MCF 10A (cell line): ENCODE measurements around the gene GAK. TPM values are rescaled to one million over a fixed set of nuclear protein-coding genes. Genes with fewer than 3 reads are reported as not detected.

Experiments used
- BruUV-seq: library from RNA; stranded (reverse); fragments of 400-500 nt; replicated peaks from 2 replicates; lab custom pipeline; 2021; lab: Mats Ljungman, UMichigan
- CTCF ChIA-PET: fragments of 300-600 bp; sonication (Branson Sonifier 250); formaldehyde crosslinking; extraction: SDS; loops from one replicate; lab custom pipeline; 2021; ENCODE audit warnings: antibody characterized with exemption, inconsistent platforms; lab: Yijun Ruan, JAX
- POLR2A ChIA-PET: fragments of 300-600, 350-650 bp; sonication (Branson Sonifier 250); formaldehyde crosslinking; extraction: SDS; loops from one replicate; lab custom pipeline; 2020; ENCODE audit warnings: antibody characterized with exemption, inconsistent platforms; lab: Yijun Ruan, JAX
- DNase-seq: peaks from one replicate; pipeline ENCODE4 v3.0.0-alpha.2; 2018; ENCODE audit not compliant: unreplicated experiment
- H3K27ac Mint-ChIP-seq: one replicate; pipeline ENCODE4 v1.8.0; 2022; ENCODE audit warnings: mild to moderate bottlenecking, low read depth, mixed read lengths; ENCODE audit not compliant: unreplicated experiment
- H3K27me3 Mint-ChIP-seq: one replicate; pipeline ENCODE4 v1.8.0; 2022; ENCODE audit warnings: mixed read lengths; ENCODE audit not compliant: insufficient read depth, unreplicated experiment
- H3K36me3 Mint-ChIP-seq: one replicate; pipeline ENCODE4 v1.8.0; 2022; ENCODE audit warnings: mild to moderate bottlenecking, moderate library complexity, mixed read lengths; ENCODE audit not compliant: insufficient read depth, unreplicated experiment
- H3K4me1 Mint-ChIP-seq: one replicate; pipeline ENCODE4 v1.8.0; 2022; ENCODE audit warnings: mixed read lengths; ENCODE audit not compliant: insufficient read depth, unreplicated experiment
- H3K4me3 Mint-ChIP-seq: one replicate; pipeline ENCODE4 v1.8.0; 2022; ENCODE audit warnings: mild to moderate bottlenecking, moderate library complexity, mixed read lengths; ENCODE audit not compliant: unreplicated experiment
- H3K9me3 Mint-ChIP-seq: one replicate; pipeline ENCODE4 v1.8.0; 2022; ENCODE audit warnings: mixed read lengths; ENCODE audit not compliant: unreplicated experiment
- intact Hi-C: fragments of 100-400 bp; cut with micrococcal nuclease; formaldehyde crosslinking; loops from 2 replicates; pipeline ENCODE4 v1.14.1; 2022
- total RNA-seq: library from RNA; stranded (reverse); gene quantifications from 2 replicates; pipeline ENCODE4 v1.2.3, GENCODE V29; 2022
- TF ChIP-seq, protein P1 (sequence below): fragments of 200-600 bp; IDR thresholded peaks from one replicate; pipeline ENCODE4 v1.8.0; 2022; ENCODE audit warnings: antibody characterized with exemption, mild to moderate bottlenecking; ENCODE audit not compliant: unreplicated experiment

GAK gene
- total RNA-seq, 1 experiment from 2014 or later = 72.9 TPM

GRCh38 chr4:820230-821172 is 111.6 kb downstream of the GAK start:
- Mint-ChIP-seq H3K4me1 (no peaks in the 10 kb centered on the region), H3K27me3 (peaks cover 31% of the 10 kb centered on the region)

GRCh38 chr4:819401-820229 is 112.5 kb downstream of the GAK start:
- H3K27me3 Mint-ChIP-seq = peaks cover 40% of the 10 kb centered on the region
- no TSS peak for BruUV-seq

More at GRCh38 chr4:820230-821172, 111.6 kb downstream of the GAK start:
- TF ChIP-seq, protein P1, sequence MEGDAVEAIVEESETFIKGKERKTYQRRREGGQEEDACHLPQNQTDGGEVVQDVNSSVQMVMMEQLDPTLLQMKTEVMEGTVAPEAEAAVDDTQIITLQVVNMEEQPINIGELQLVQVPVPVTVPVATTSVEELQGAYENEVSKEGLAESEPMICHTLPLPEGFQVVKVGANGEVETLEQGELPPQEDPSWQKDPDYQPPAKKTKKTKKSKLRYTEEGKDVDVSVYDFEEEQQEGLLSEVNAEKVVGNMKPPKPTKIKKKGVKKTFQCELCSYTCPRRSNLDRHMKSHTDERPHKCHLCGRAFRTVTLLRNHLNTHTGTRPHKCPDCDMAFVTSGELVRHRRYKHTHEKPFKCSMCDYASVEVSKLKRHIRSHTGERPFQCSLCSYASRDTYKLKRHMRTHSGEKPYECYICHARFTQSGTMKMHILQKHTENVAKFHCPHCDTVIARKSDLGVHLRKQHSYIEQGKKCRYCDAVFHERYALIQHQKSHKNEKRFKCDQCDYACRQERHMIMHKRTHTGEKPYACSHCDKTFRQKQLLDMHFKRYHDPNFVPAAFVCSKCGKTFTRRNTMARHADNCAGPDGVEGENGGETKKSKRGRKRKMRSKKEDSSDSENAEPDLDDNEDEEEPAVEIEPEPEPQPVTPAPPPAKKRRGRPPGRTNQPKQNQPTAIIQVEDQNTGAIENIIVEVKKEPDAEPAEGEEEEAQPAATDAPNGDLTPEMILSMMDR = no peak
- Mint-ChIP-seq H3K27ac (no peak overlapping the region), H3K36me3 (no peaks in the 10 kb centered on the region), H3K9me3 (no peaks in the 10 kb centered on the region), H3K4me3 (no peak overlapping the region)
- no TSS peak for BruUV-seq
- DNase-seq = no peak
- intact Hi-C loops = no loop called here
- POLR2A ChIA-PET = interaction anchor here (0.6 kb wide), 1 partner anchor 44 kb away, joined by 3 read pairs; no protein-coding TSS in a partner anchor
- CTCF ChIA-PET = interaction anchor here (0.7 kb wide), 2 partner anchors 438 to 850 kb away, joined by 3 to 5 read pairs; no protein-coding TSS in a partner anchor

DNA sequence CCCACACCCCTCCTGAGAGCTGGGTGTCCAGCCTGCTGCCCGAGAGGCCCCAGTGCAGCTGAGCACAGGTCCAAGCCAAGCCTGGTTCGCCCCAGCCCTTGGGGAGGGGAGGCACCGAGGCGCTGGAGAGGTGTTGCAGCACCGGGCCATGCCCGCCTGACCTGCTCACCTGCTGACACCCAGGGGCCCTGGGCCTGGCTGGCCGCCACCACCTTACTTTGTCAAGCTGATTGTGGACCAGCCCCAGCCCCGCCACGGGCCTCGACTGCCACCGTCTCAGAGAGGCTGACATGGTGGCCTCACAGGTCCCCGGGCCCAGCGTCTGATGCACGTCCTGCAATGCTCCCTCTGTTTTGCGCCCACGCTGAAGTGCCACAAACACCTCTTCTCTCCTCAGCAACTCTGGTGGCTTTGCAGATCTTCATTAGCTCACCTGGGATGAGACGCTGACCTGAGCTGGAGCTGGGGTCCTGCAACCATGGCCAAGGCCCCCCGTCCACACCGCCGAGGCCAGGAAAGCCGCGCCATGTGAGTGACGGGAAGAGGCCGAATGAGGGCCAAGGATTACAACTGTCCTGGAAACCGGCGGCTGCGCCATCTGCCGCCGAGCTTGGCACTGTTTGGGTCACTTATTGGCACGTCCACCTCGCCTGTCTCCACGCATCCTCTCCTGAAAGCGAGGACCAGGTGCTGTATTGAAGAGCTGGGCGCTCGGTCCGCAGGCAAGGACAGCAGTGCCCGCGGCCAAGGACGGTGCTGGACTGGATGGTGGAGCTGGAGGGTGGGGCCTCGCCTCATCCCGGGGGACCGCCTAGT is 113.8 kb downstream of the GAK start:
- Mint-ChIP-seq H3K27me3 (peaks cover 53% of the 10 kb centered on the region), H3K36me3 (no peaks in the 10 kb centered on the region), H3K27ac (no peak overlapping the region), H3K4me3 (no peak overlapping the region), H3K9me3 (no peaks in the 10 kb centered on the region), H3K4me1 (no peaks in the 10 kb centered on the region)
- ChIA-PET CTCF (interaction anchor here (0.6 kb wide), 1 partner anchor 149 kb away, joined by 3 read pairs; no protein-coding TSS in a partner anchor), POLR2A (no interaction called here)
- no peak for DNase-seq
- intact Hi-C loops = no loop called here
- TF ChIP-seq, protein P1 = no peak
- no TSS peak for BruUV-seq

More at GRCh38 chr4:819401-820229, 112.5 kb downstream of the GAK start:
- DNase-seq = no peak
- ChIA-PET CTCF (interaction anchor here (0.6 to 0.7 kb wide), 4 partner anchors 22 to 851 kb away, joined by 3 to 6 read pairs (median 4); no protein-coding TSS in a partner anchor), POLR2A (interaction anchor here (0.6 kb wide), 1 partner anchor 43 kb away, joined by 3 read pairs; no protein-coding TSS in a partner anchor)
- intact Hi-C loops = no loop called here
- no peak overlapping the region for H3K4me3 Mint-ChIP-seq
- TF ChIP-seq, protein P1 = no peak
- H3K9me3 Mint-ChIP-seq = no peaks in the 10 kb centered on the region
- H3K36me3 Mint-ChIP-seq = no peaks in the 10 kb centered on the region
- no peak overlapping the region for H3K27ac Mint-ChIP-seq
- no peaks in the 10 kb centered on the region for H3K4me1 Mint-ChIP-seq
